ENCODE results near the gene TXLNG.

The TXLNG gene

GRCh38 chrX:16870862-16871815 lies 84.9 kb downstream of the TXLNG start (continued):
- TF ChIP-seq PRDM10 (tag by site-specific recombination; IDR thresholded peaks at IDR 0.05): peak; percentile 80
- TF ChIP-seq ZNF37A (tag by site-specific recombination; IDR thresholded peaks at IDR 0.05): no peak
- no peak for TF ChIP-seq SP2 (tag by site-specific recombination; IDR thresholded peaks at IDR 0.05)
- TF ChIP-seq GLIS1 (tag by site-specific recombination; IDR thresholded peaks at IDR 0.05): peak; percentile 10; the same call in 1 of the 2 replicates
- no peak for TF ChIP-seq ZNF792 (tag by site-specific recombination; IDR thresholded peaks at IDR 0.05)
- 0 out of 2 replicates have a peak, but pooled peaks have one; percentile 9 for TF ChIP-seq ZNF777 (tag by site-specific recombination; IDR thresholded peaks at IDR 0.05; ENCODE audit: borderline replicate concordance)
- no peak for TF ChIP-seq REPIN1 (tag by site-specific recombination; IDR thresholded peaks at IDR 0.05; ENCODE audit: low read depth)
- TF ChIP-seq, protein P1, sequence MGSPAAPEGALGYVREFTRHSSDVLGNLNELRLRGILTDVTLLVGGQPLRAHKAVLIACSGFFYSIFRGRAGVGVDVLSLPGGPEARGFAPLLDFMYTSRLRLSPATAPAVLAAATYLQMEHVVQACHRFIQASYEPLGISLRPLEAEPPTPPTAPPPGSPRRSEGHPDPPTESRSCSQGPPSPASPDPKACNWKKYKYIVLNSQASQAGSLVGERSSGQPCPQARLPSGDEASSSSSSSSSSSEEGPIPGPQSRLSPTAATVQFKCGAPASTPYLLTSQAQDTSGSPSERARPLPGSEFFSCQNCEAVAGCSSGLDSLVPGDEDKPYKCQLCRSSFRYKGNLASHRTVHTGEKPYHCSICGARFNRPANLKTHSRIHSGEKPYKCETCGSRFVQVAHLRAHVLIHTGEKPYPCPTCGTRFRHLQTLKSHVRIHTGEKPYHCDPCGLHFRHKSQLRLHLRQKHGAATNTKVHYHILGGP (tag by site-specific recombination; IDR thresholded peaks at IDR 0.05): no peak
- TF ChIP-seq KLF8 (tag by site-specific recombination; IDR thresholded peaks at IDR 0.05): no peak
- no peak for TF ChIP-seq ZNF837 (tag by site-specific recombination; IDR thresholded peaks at IDR 0.05)
- TF ChIP-seq ZNF76 (tag by site-specific recombination; IDR thresholded peaks at IDR 0.05; ENCODE audit: borderline replicate concordance, low read depth): no peak
- TF ChIP-seq ZNF624 (tag by site-specific recombination; IDR thresholded peaks at IDR 0.05): no peak

DNA sequence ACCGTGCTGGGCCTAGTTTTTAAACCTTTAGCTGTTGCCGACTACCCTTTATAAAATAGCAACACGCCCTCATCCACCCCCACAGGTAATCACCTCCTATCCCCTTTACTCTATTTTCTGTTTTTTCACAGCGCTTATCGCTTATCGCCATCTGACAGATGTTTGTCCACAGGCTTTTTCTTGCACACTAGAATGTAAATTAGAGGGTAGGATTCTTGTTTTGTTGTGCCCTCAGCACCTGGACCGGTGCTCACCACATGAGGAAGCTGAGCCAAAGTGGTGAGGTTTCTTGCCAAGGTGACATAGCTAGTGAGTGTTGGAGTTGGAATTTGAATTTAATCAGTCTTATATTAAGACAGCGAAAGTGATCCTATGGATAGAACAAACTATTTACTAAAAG lies 86.8 kb downstream of the TXLNG start:
- no peak overlapping the region for H3K4me3 ChIP-seq (ENCODE audit: low read depth, low read length)
- ChIA-PET POLR2A (interaction anchor here (0.5 to 2.0 kb wide), 3 partner anchors 10 to 23 kb away, joined by 3 to 7 read pairs (median 4); no protein-coding TSS in a partner anchor), CTCF (interaction anchor here (0.5 to 5.8 kb wide), 6 partner anchors 11 to 173 kb away, joined by 3 to 59 read pairs (median 4); no protein-coding TSS in a partner anchor)

More for the DNA sequence above, 86.8 kb downstream of the TXLNG start:
- H3K36me3 ChIP-seq (ENCODE audit: control insufficient read depth in 2 of 2, insufficient read depth in 1 of 2, low read length in 2 of 2): peaks cover 7 to 11% of the 10 kb centered on the region in 2 experiments
- TF ChIP-seq ZNF248 (tag by site-specific recombination; IDR thresholded peaks at IDR 0.05): no peak
- TF ChIP-seq ZBTB21 (tag by site-specific recombination; IDR thresholded peaks at IDR 0.05): no peak
- TF ChIP-seq, protein P2, sequence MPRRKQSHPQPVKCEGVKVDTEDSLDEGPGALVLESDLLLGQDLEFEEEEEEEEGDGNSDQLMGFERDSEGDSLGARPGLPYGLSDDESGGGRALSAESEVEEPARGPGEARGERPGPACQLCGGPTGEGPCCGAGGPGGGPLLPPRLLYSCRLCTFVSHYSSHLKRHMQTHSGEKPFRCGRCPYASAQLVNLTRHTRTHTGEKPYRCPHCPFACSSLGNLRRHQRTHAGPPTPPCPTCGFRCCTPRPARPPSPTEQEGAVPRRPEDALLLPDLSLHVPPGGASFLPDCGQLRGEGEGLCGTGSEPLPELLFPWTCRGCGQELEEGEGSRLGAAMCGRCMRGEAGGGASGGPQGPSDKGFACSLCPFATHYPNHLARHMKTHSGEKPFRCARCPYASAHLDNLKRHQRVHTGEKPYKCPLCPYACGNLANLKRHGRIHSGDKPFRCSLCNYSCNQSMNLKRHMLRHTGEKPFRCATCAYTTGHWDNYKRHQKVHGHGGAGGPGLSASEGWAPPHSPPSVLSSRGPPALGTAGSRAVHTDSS (tag by site-specific recombination; IDR thresholded peaks at IDR 0.05): no peak
- TF ChIP-seq ZNF558 (tag by site-specific recombination; IDR thresholded peaks at IDR 0.05): no peak
- no peak for TF ChIP-seq SP7 (tag by site-specific recombination; IDR thresholded peaks at IDR 0.05)
- no peak for TF ChIP-seq ZNF658 (tag by site-specific recombination; IDR thresholded peaks at IDR 0.05)
- TF ChIP-seq ELK4 (IDR thresholded peaks at IDR 0.05; ENCODE audit: borderline replicate concordance, low read depth, low read length): no peak
- no peak for TF ChIP-seq ZNF544 (tag by site-specific recombination; IDR thresholded peaks at IDR 0.05)
- H3K27ac ChIP-seq (ENCODE audit: extremely low read depth, low read depth, low read length): no peak overlapping the region
- no peaks in the 10 kb centered on the region for H3K9me3 ChIP-seq (ENCODE audit: control insufficient read depth, insufficient read depth, low read depth, low read length)
- no peaks in the 10 kb centered on the region; the same call in 1 of the 2 replicates for H3K4me1 ChIP-seq (ENCODE audit: control insufficient read depth, insufficient read depth, low read length)
